ENCODE data around the gene CCSAP.
"Not testable (repeated sequence)": the region's sequence is repeated elsewhere in the genome, so short reads cannot be mapped to it uniquely, and the experiment has no call there.

CCSAP gene

GRCh38 chr1:229339520-229339919 is 3.3 kb downstream of the CCSAP start:
- H3K4me3 ChIP-seq, result no peak overlapping the region
- TF ChIP-seq CTCF (IDR thresholded peaks at IDR 0.05), result no peak

GRCh38 chr1:229339086-229339485 is 3.8 kb downstream of the CCSAP start:
- Histone ChIP-seq H3K27ac (no peak overlapping the region), H3K4me3 (no peak overlapping the region)
- no peak for TF ChIP-seq CTCF (IDR thresholded peaks at IDR 0.05)
- DNase-seq (ENCODE audit: low spot score), result no peak

More at GRCh38 chr1:229339520-229339919, 3.3 kb downstream of the CCSAP start:
- no peak for DNase-seq (ENCODE audit: low spot score)
- H3K27ac ChIP-seq, result no peak overlapping the region

GRCh38 chr1:229336345-229336744 is 6.5 kb downstream of the CCSAP start:
- Histone ChIP-seq H3K27ac (no peak overlapping the region), H3K4me3 (no peak overlapping the region)
- DNase-seq (ENCODE audit: low spot score), result no peak
- TF ChIP-seq CTCF (IDR thresholded peaks at IDR 0.05), result no peak

- Histone ChIP-seq H3K27ac (no peak overlapping the region), H3K4me3 (no peak overlapping the region)
- DNase-seq (ENCODE audit: low spot score), result no peak
- no peak for TF ChIP-seq CTCF (IDR thresholded peaks at IDR 0.05)
Observed at GRCh38 chr1:229334716-229335115, 8.1 kb downstream of the CCSAP start.

- Histone ChIP-seq H3K4me3 (no peak overlapping the region), H3K27ac (no peak overlapping the region)
- DNase-seq (ENCODE audit: low spot score), result no peak
- no peak for TF ChIP-seq CTCF (IDR thresholded peaks at IDR 0.05)
Observed at GRCh38 chr1:229334269-229334668, 8.6 kb downstream of the CCSAP start.

- H3K4me3 ChIP-seq, result no peak overlapping the region
- TF ChIP-seq CTCF (IDR thresholded peaks at IDR 0.05), result no peak
- no peak for DNase-seq (ENCODE audit: low spot score)
- no peak overlapping the region for H3K27ac ChIP-seq
Observed at GRCh38 chr1:229328598-229329362, 14.1 kb downstream of the CCSAP start.

GRCh38 chr1:229327765-229328164 is 15.1 kb downstream of the CCSAP start:
- not testable (repeated sequence) for DNase-seq (ENCODE audit: low spot score); H3K4me3 ChIP-seq; H3K27ac ChIP-seq

Data from coronary artery (tissue), 2 donors.